ENCODE data around the gene ZNF423.
"Not testable (repeated sequence)": the region's sequence is repeated elsewhere in the genome, so short reads cannot be mapped to it uniquely, and the experiment has no call there.

The ZNF423 gene

DNA sequence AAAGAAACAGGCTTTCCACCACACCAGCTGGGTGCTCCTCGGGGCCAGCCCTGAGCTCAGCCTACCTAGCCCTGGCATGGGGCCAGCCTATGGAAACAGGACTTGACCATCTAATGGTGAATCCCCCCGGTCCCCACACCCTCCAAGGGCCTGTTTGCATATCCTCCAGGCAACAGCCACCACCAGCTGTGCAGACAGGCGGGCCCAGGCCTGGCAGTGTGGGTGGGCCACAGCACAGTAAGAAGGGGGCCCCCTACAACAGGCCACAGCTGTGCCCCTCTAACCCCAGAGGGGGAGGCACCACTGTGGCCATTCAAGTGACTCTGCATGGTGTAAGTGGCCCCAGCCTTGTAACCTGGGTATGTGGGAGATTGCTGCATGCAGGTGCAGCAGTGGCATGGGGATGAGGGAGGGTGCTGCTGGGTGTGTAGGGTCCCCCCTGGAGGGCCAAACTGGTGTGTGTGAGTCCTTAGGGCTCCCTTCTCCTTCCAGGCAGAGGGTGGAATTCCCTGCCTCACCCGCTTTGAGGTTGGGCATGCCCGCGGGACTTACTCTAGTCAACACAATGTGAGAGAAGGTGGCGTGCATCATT, 334.1 kb downstream of the ZNF423 start:
- DNase-seq = no peak

DNA sequence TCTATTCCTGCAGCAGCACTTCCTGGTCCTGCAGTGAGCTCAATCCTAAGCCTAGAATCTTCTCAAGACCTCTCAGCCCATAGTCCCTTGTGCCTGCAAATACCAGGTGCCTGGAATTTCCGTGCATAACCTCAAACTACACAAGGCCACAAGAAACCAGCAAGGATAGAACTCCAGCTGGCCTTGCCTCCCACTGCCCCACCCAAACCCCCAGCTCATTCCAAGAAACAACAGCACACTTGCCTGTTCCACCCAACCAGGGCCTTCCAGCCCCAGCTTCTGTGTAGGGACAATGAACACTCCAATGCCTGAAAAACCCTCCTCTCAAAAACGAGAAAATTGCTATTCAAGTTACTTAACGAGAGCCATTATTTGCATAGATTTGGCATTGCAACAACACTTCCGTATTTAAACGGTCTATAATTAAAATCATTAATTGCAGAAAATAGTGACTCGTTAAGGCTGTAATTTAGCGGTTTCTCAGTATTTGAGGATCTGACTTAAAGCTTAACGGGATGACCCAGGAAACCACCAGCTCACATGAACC, 335.3 kb downstream of the ZNF423 start:
- no peak for DNase-seq

DNA sequence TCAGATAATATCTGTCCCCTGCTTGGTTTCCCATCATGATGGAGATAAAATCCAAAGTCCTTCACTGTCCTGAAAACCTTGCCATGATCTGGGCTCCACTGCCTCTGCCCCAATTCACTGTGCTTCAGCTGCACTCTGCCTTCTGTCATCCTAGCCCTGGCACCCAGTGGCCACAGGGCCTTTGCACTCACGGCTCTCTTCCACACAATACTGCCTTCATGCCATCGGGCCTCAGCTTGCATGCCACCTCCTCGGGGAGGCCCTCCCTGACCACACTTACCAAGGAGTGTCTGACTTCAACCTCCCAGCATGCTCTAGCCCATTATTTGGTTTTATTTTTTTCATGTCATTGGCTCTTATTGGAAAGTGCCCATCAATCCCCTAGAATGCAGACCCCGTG, 336.2 kb downstream of the ZNF423 start:
- DNase-seq = no peak

DNA sequence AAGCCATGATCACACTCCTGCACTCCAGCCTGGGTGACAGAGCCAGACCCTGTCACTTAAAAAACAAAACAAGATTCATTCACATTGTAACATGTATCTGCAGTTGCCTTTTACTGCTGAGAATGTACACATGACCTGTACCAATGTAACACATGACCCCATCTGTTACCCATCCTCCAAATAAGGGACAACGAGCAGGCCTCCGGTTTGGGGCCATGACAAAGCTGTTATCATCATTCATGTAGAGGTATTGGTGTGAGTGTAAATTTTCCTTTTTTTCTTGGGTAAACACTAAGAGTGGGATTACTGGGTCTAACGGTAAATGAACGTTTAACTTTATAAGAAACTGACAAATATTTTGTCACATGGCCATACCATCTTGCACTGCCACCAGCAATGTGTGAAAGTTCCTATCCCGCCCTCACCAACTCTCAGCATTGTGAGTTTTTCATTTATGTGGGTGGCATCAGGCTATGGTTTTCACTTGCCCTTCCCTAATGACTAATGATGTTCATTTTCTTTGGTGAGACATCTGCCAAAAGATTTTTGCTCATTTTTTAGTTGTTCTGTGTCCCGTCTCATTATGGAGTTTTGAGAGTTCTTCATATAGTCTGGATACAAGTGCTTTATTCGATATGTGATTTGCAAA, 336.8 kb downstream of the ZNF423 start:
- DNase-seq = no peak

DNA sequence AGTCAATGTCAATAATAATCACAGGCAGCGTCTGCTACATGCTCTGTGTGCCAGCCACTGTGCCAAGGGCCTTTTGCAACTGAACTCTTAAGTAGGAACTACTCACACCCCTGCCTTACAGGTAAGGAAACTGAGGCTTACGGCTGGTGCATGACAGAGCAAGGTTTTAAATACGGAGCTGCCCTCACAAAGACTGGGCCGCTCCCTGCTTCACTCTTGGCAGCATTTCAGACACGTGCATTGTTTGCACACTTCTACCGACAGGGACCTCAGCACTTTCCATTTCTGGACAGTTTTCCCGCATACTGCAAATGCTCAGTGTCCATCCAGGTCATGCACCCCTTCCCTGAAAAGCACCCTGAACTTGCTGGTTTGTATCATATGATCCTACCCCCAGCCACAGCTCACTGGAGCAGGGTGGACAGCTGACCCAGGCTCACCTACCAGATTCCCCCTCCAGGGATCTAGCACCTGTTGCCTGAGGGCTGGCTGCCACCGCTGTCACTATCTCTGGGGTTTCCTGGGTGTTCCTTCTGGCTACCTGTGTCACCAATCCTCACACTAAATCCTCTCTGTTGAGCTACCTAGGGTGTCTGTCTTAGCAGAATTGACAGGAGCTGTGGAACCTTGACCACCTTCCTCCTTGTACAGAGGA, 339.4 kb downstream of the ZNF423 start:
- no peak for DNase-seq

DNA sequence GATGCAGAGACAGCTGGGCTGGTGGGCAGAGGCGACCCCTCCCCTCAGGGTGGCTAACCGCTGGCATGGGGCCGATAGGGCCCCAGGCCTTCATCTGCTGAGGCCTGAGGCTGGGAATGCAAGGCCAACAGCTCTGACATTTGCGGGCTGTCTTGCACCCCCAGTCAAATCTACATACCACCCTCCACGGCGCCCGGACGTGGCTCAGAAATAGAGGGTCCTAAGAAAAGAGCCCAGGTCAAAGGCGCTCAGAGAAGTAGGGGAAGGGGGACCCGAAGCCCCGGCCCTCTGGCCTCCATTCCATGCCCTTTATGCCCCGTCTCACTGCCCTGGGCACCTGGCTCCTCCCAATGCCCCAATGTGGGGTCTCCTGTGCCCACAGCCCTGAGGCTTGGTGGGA, 340.1 kb downstream of the ZNF423 start:
- DNase-seq = no peak

DNA sequence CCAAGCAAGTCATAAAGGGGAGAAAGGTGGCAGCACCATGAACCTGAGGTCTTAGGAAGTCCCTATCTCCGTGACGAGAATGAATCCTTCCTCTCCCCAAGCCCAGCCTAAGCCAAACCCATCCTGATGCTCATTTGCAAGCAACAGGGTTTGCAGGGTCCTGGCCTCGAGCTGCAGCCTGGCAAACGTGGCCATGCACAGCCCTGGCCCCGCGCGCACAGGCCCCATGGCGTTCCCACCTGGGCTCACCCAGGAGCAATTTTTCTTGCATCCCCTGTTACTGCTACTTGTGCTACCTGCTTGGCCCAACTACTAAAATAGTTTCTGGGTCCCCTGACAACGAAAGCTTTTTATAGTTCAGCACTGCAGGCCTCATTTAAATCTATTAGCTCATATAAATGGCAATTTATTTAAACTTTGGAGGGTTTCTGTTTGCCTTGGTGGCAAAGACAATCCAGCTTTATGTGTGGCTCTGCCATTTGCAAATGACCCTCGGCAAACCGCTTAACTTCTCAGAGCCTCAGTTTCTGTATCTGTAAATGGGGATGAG, 340.8 kb downstream of the ZNF423 start:
- DNase-seq = no peak

DNA sequence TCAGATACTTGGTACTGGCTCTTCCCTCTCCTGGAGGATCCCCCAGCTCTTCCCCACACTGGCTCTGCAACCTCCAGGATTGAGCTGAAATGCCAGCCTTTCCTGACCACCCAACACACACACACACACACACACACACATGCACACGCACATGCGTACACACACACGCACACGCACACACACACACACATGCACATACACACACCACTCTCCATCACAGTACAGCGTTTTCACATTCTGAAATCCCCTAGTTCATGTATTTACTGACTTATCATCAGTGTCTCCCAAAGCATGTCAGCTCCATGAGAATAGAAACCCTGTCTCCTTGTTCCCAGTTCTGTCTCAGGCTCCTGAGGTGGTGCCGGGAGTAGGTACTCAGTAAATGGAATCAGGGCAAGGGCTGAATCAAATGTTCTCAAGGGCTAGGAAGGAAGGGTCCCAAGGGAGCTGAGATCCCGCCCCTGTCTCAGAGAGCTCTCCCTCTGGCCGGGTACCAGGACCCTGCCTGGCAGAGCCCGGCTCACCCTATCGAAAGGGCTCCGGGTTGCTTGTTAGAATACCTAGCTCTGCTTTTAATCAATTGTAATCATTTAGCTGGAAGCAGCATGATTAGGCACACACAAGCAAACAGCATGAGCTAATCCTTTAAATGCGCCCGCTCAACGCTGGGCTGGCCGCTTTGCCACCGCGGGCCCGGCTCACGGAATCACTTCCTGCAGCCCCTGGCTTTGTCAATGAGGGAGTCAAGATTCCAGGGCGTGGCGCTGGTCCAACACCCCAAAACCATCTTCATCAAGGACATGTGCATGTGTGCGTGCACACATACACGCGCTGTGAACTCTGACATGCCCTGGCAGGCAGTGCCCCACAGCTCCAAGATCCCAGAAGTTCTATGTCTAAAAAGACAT, 341.6 kb downstream of the ZNF423 start:
- no peak for DNase-seq

DNA sequence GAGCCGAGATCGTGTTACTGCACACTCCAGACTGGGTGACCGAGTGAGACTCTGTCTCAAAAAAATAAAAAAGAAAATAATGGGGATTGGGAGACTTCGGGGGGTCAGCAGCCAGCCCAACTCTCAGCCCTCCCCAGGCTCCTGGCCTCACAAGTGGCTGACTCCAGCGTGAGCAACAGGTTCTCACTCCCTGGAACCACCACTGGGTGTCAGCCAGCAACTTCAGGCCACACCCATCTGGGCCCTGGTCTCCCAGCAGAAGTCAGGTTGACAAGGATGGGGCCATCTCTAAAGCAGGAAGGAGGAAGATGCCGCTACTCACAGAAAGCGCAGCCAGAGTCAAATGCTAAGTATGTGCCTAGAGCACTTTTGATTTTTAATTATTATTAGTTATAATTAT, 342.9 kb downstream of the ZNF423 start:
- no peak for DNase-seq

DNA sequence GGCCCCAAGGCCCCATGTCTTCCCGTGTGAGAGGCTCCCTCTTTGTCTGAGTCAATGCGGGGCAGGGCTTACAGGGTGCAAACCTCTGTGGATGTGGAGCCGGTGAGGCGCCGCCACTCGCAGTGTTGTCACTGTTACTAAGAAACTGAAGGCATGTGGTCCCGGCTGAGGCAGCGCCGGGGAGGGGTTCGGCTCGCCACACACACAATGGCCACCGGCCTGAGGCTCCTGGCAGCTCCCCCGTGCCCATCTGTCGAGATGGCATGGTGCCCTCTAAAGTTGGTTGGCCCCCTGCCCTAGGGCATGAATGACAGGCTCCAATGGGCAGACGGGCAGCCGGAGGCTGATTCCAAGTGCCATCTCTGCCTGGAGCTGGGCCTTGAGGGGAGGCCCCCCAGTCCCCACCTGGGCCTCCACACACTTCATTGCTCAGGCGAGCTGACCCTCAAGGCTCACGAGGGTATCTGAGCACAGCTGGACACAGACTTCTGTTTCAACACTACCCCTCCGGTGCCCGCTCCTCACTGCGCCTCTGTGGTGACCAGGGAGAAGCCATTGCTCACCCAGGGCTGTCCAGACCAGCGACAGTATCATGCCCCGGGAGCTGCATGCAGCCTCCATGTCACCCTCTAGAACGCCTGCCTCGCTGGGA, 345.1 kb downstream of the ZNF423 start:
- no peak for DNase-seq

DNA sequence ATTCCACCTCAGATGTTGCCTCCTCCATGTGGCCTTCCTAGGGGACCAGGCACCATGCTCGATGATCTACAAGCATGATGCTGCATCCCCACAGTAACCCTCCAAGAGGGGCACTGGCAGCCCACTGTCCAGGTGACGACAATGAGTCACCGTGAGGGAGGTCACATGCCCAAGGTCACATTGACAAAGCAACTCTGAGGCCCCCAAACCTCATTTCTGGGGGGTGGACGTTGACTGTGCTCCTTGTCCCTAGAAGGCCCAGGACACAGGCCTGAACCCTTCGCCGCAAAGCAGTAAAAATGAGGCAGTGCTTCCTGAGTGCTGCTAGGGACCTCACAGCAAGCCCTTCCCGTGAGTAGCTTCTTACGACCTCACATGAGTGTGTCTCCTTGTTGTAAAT, 345.8 kb downstream of the ZNF423 start:
- no peak for DNase-seq

DNA sequence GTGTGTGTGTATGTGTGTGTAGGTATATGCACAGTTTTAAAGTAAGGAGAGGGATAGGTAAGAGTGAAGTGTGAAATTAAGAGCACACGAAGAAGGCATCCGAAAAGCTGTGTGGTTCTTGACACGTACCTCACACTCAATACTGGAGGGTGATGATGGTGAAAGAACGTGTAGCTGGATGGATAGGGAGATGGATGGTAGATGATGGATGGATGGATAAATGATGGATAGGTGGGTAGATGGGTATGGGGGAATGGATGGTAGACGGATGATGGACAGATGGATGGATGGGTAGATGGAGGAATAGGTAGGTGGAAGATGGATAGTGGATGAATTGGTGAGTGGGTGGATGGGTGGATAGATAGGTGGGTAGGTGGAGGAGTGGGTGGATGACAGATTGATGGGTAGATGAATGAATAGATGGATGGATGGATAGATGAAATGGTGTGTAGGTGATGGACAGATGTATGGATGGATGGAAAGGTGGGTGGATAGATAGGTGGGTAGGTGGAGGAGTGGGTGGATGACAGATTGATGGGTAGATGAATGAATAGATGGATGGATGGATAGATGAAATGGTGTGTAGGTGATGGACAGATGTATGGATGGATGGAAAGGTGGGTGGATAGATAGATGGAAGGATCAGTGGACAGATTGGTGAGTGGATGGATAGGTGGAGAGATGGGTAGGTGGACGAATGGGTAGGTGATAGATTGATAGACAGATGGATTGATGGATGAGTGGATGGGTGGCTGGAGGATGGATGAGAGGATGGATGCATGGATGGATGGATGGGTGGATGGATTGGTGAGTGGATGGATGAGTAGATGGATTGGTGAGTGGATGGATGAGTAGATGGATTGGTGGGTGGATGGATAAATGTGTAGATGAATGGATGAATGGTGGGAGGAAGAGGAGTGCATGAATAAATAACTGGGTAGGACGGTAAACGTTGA, 349.6 kb downstream of the ZNF423 start:
- not testable (repeated sequence) for DNase-seq

DNA sequence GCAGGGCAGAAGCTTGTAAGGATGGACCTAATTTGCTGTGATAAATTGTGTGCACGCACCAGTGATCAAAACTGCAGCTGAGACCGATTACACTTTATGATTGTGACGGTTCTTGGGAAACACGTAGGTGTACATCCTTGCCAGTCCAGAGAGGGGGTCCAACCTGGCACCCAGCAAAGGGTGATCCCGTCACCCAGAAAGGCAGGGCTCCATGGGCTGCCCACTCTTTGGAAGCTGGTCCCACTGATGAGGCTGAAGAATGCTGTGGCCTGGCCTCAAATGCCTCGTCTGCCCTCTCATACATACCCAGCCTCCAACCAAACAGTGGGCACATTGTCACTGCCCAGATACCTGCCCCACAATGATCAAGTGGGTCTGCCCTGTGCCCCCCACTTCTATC, 350.4 kb downstream of the ZNF423 start:
- no peak for DNase-seq

DNA sequence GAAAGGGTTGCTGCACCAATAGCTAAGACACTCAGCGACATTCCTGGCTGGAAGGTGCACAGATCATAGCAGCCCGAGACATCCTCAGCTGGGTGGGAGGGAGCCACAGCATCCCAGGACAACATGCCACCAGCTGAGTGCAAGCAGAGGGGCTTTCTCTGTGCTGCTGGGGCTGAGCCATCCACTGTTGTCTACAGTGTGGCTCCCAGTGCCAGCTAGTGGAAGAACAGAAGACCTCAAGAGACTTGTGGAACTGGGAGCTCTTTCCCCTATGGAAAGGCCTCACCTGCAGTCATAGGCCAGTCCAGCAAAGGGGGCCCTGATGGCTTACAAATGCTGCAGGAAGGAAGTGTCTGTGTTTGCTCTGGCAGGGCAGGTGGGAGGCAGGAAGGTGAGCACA, 351.3 kb downstream of the ZNF423 start:
- no peak for DNase-seq

DNA sequence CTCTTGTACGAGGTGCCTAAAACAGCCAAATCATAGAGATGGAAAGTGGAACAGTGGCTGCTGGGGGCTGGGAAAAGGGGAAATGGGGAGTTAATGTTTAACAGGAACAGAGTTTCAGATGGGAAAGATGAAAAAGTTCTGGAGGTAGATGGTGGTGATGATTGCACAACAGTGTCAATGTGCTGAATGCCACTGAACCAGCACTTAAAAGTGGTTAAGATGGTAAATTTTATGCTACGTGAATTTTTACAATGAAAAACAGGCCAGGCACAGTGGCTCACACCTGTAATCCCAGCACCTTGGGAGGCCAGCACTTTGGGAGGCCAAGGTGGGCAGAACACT, 351.9 kb downstream of the ZNF423 start:
- DNase-seq = no peak

DNA sequence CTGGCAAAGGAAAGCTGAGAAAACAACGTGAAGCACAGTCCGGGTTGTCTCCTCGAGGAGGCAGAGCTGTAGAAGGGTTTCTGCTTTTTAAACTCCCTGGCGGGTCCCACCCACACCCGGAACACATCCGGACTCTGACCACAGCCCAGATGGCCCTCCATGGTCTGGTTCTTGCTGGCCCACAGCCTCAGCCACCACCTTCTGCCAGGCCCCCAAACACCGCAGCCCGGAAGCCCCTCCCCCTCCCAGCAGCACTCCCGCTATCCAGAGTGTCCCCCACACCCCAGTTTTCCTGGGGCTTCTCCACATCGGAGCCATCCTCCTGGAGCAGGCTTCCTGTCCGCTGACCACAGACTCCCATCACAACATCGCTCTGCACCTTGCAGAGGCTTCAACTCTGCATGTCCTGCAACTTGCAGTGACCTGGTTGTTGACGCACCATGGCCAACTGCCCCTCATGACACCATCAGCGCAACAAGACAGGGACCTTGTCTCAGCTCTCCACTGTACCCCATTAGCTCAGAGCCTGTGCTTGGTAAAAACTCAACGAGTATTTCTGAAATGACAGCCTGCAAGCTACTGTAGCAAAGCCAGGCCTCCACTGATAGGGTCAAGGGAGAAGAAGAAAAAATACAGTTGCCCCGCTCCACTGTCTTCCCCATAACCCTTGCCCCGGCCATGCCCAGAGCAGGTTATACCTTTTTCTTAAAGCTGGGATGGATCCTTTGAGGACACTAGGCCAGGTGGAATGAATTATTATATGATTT, 352.5 kb downstream of the ZNF423 start:
- no peak for DNase-seq

DNA sequence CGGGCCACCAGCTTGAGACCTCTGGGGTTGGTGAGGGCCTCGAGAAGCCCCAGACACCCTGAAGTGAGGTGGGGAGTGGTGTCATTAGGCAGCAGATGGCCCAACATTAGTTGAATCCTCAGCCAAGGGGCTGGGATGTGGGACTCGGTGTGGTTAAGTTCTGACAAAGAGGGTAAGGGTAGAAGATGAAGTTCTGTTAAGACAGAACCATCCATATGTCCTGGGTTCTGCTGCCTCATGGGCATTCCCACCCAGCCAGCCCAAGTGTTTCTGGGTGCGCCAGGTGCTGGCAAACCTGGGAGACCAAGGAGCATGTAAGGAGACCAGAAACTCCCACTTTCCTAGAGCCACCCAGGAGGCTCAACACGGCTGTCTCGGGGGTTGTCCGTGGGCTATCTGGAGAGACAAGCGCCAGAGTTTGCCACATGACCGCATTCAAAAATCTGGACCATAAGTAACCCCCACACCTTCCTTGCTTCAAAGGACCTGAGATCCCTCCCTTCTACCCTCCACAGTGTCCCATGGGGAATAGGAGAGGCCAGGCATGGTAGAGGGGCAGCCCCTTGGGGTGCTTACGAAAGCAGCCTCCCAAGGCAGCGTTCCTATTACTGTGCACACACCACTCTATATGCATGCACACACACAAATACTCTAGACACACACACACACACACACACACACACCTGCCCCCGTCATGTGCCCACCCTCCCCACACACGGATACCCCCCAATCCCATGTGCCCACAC, 353.6 kb downstream of the ZNF423 start:
- DNase-seq = no peak

DNA sequence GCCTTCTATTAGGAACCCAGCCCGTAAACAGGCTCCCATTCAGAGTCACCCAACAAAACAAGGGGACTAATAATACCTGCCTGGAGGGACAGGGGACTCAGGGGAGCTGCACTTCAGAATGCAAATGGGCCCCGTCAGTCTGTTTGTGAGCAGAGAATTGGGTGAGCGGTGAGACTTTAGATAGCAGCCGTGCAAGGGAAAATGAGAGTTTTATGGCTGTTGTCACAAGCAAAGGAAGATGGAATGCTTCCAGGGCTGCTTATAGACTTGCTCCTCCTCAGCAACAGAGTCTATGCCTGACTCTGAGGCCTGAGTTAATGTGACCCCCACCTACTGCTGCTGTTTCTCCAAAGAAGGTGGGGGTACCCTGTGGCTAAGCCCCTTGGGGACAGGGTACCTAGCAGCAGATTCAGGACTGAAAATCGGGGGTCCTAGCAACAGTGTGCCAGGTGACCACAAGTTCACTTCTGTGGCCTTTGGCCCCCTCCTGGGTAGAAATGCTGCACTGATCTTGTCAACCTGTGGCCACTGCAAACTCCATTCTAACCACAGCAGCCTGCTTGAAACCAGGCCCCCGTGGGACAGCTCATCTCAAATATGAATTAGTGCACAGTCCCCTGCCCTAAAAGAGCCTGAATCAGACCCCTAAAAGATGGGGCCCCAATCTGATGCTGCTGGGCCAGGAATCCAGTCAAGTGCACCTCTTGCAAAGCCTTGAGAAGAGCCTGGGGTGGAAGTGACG, 355.9 kb downstream of the ZNF423 start:
- DNase-seq = no peak

DNA sequence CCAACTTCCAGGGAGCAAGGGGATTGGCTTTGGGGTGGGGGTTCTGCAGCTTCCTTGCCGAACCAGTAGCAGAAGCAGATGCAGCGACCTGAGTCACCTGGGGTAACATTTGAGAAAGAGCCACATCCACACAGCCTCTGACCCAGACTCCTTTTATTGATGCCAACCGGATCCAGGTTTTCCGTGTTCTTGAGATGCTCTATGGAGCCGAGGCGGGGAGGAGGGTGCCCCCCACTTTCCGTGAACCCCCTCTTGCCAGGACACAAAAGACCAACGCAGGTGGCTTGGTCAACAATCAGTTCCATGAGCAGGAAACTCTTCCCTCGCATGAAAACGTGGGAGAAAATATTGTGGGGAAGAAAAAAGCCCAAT, 356.5 kb downstream of the ZNF423 start:
- no peak for DNase-seq

Measured in activated CD4-positive, alpha-beta T cell treated with anti-CD3 and anti-CD28 coated beads, Interleukin-2, amount 50 U/mL, for 16 hours (primary cell).